IMR-90 (cell line): ENCODE measurements around the gene HNRNPU. TPM values are rescaled to one million over a fixed set of nuclear protein-coding genes. Genes with fewer than 3 reads are reported as not detected.

Source experiments
- ATAC-seq: fragments of 200-7000 bp; cut with Tn5 transposase; 2 replicates; pipeline ENCODE4 v1.9.1; 2020; ENCODE audit warnings: low read depth, mild to moderate bottlenecking, moderate library complexity
- BruUV-seq: library from RNA; stranded (reverse); fragments of 400-500 nt; replicated peaks from 2 replicates; lab custom pipeline; 2021; lab: Mats Ljungman, UMichigan
- CTCF ChIA-PET: fragments of 300-600 bp; formaldehyde crosslinking; extraction: SDS; loops from one replicate; lab custom pipeline; 2021; ENCODE audit warnings: antibody characterized with exemption; lab: Yijun Ruan, JAX
- POLR2A ChIA-PET: fragments of 300-600 bp; sonication (Branson Sonifier 250); formaldehyde crosslinking; loops from one replicate; lab custom pipeline; 2022; ENCODE audit warnings: antibody characterized with exemption; ENCODE audit not compliant: unreplicated experiment; lab: Charles Lee
- DNase-seq: peaks from one replicate; pipeline ENCODE4 v3.0.0; 2013
- H2AFZ ChIP-seq: replicated peaks from 2 replicates; pipeline ENCODE3; 2013; ENCODE audit warnings: low read length, mild to moderate bottlenecking; ENCODE audit not compliant: poor library complexity
- H2AK5ac ChIP-seq: 2 replicates; pipeline ENCODE4 v1.6.1; 2013; ENCODE audit warnings: low read depth, low read length, inconsistent platforms
- H2AK9ac ChIP-seq: replicated peaks from 2 replicates; pipeline ENCODE3; 2013; ENCODE audit warnings: mild to moderate bottlenecking, low read depth, low read length, moderate library complexity; ENCODE audit not compliant: poor library complexity
- H2BK120ac ChIP-seq: 2 replicates; pipeline ENCODE4 v1.6.1; 2013; ENCODE audit warnings: low read depth, low read length, inconsistent platforms
- H2BK15ac ChIP-seq: 3 replicates; pipeline ENCODE4 v1.6.1; 2013; ENCODE audit warnings: low read depth, low read length, inconsistent platforms
- H2BK20ac ChIP-seq: 2 replicates; pipeline ENCODE4 v1.6.1; 2013; ENCODE audit warnings: low read depth, mild to moderate bottlenecking, inconsistent platforms, low read length, moderate library complexity
- H2BK5ac ChIP-seq: 2 replicates; pipeline ENCODE4 v1.6.1; 2013; ENCODE audit warnings: mild to moderate bottlenecking, low read depth, low read length, inconsistent platforms; ENCODE audit not compliant: poor library complexity, severe bottlenecking
- H3K14ac ChIP-seq: replicated peaks from 2 replicates; pipeline ENCODE4 v1.6.1; 2013; ENCODE audit warnings: low read depth, low read length, inconsistent platforms
- H3K18ac ChIP-seq: 2 replicates; pipeline ENCODE4 v1.6.1; 2013; ENCODE audit warnings: low read depth, low read length, control low read depth
- H3K23ac ChIP-seq: 2 replicates; pipeline ENCODE4 v1.6.1; 2013; ENCODE audit warnings: low read depth, low read length, inconsistent platforms
- H3K27ac ChIP-seq: 2 replicates; pipeline ENCODE4 v1.5.1; 2013; ENCODE audit warnings: mild to moderate bottlenecking, control low read depth, low read length; ENCODE audit not compliant: insufficient read depth
- H3K27me3 ChIP-seq: 2 replicates; pipeline ENCODE4 v1.6.1; 2013; ENCODE audit warnings: low read length; ENCODE audit not compliant: control insufficient read depth, insufficient read depth
- H3K36me3 ChIP-seq: 2 replicates; pipeline ENCODE4 v1.6.1; 2013; ENCODE audit warnings: low read length, mixed read lengths; ENCODE audit not compliant: control insufficient read depth, insufficient read depth
- H3K4ac ChIP-seq: 2 replicates; pipeline ENCODE4 v1.6.1; 2013; ENCODE audit warnings: low read depth, low read length, inconsistent platforms
- H3K4me1 ChIP-seq: 2 replicates; pipeline ENCODE4 v1.6.1; 2013; ENCODE audit warnings: low read length, mixed read lengths; ENCODE audit not compliant: control insufficient read depth, insufficient read depth
- H3K4me2 ChIP-seq: 2 replicates; pipeline ENCODE4 v1.6.1; 2013; ENCODE audit warnings: low read depth, mild to moderate bottlenecking, control low read depth, low read length, moderate library complexity
- H3K4me3 ChIP-seq: 2 replicates; pipeline ENCODE4 v1.5.1; 2013; ENCODE audit warnings: low read depth, mild to moderate bottlenecking, control low read depth, low read length, moderate library complexity; ENCODE audit not compliant: insufficient read depth
- H3K56ac ChIP-seq: 2 replicates; pipeline ENCODE4 v1.6.1; 2013; ENCODE audit warnings: low read length, inconsistent platforms; ENCODE audit not compliant: insufficient read depth; ENCODE audit errors: extremely low read depth
- H3K79me1 ChIP-seq, 2 experiments: 2 replicates each; pipeline ENCODE4 v1.6.1; 2013; ENCODE audit warnings: low read length in 2 of 2, inconsistent platforms in 1 of 2, low read depth in 1 of 2
- H3K9ac ChIP-seq: 2 replicates; pipeline ENCODE4 v1.6.1; 2013; ENCODE audit warnings: low read depth, low read length, control low read depth
- H3K9me1 ChIP-seq: 2 replicates; pipeline ENCODE4 v1.6.1; 2013; ENCODE audit warnings: low read length, inconsistent platforms; ENCODE audit not compliant: insufficient read depth
- H3K9me3 ChIP-seq: 2 replicates; pipeline ENCODE4 v1.6.1; 2013; ENCODE audit warnings: low read length; ENCODE audit not compliant: control insufficient read depth, insufficient read depth
- H4K20me1 ChIP-seq: 2 replicates; pipeline ENCODE4 v1.6.1; 2013; ENCODE audit warnings: low read length, inconsistent platforms; ENCODE audit not compliant: insufficient read depth
- H4K5ac ChIP-seq: 2 replicates; pipeline ENCODE4 v1.6.1; 2013; ENCODE audit warnings: mild to moderate bottlenecking, low read depth, low read length, control low read depth
- H4K8ac ChIP-seq, 2 experiments: 2 replicates each; pipeline ENCODE4 v1.6.1; 2013; ENCODE audit warnings: low read depth in 2 of 2, low read length in 2 of 2, control low read depth in 1 of 2, inconsistent platforms in 1 of 2
- H4K91ac ChIP-seq: 2 replicates; pipeline ENCODE4 v1.6.1; 2013; ENCODE audit warnings: low read depth, low read length, inconsistent platforms; ENCODE audit not compliant: insufficient read depth
- CTCF ChIP-seq: conservative IDR thresholded peaks from 2 replicates; pipeline ENCODE4 v1.5.1; 2012; ENCODE audit warnings: mild to moderate bottlenecking, low read depth, low read length, improper control_type of control experiment
- MAZ ChIP-seq: IDR thresholded peaks from 2 replicates; pipeline ENCODE4 v1.6.1; 2012; ENCODE audit warnings: low read depth, mild to moderate bottlenecking, low read length, improper control_type of control experiment, moderate library complexity, borderline replicate concordance
- MXI1 ChIP-seq: IDR thresholded peaks from 2 replicates; pipeline ENCODE4 v1.6.1; 2012; ENCODE audit warnings: low read depth, mild to moderate bottlenecking, low read length, moderate library complexity, borderline replicate concordance
- NFE2L2 ChIP-seq: fragments of 150-350 bp; IDR thresholded peaks from 2 replicates; pipeline ENCODE4 v1.6.1; 2016; ENCODE audit warnings: low read depth, mild to moderate bottlenecking, low read length
- POLR2A ChIP-seq: IDR thresholded peaks from 2 replicates; pipeline ENCODE4 v1.6.1; 2012; ENCODE audit warnings: mild to moderate bottlenecking, low read depth, low read length
- RAD21 ChIP-seq: IDR thresholded peaks from 2 replicates; pipeline ENCODE4 v1.6.1; 2012; ENCODE audit warnings: low read length, improper control_type of control experiment
- RFX5 ChIP-seq: IDR thresholded peaks from 2 replicates; pipeline ENCODE4 v1.8.0; 2012; ENCODE audit warnings: low read depth, mild to moderate bottlenecking, low read length, moderate library complexity
- SMC3 ChIP-seq: fragments of 150-350 bp; IDR thresholded peaks from 2 replicates; pipeline ENCODE4 v1.6.1; 2016; ENCODE audit warnings: low read depth, mild to moderate bottlenecking, antibody characterized with exemption, low read length, moderate library complexity
- WGBS, 2 experiments: methylation state at CpG; one replicate each; pipeline versions ENCODE4 v1.1.5 to v1.1.7; 2013; ENCODE audit warnings: missing lambda C conversion rate in 2 of 2; ENCODE audit not compliant: insufficient read length in 1 of 2; ENCODE audit errors: extremely low coverage in 2 of 2; 5-methylcytosine and 5-hydroxymethylcytosine counted together
- dilution Hi-C: fragments of 300-500 bp; cut with HindIII; formaldehyde crosslinking; loops from one replicate; pipeline ENCODE4 v1.14.3; 2018; ENCODE audit warnings: low sequenced_read_pairs; ENCODE audit not compliant: unreplicated experiment
- in situ Hi-C: fragments of 300-500 bp; cut with MboI; formaldehyde crosslinking; loops from 3 replicates; pipeline ENCODE4 v1.14.3; 2019; ENCODE audit warnings: low sequenced_read_pairs, inconsistent platforms, mixed read lengths
- intact Hi-C: fragments of 100-400 bp; cut with micrococcal nuclease; formaldehyde crosslinking; loops from 2 replicates; pipeline ENCODE4 v1.10.0; 2022
- polyA plus RNA-seq, 3 experiments: library from polyadenylated mRNA; depleted of rRNA; stranded (reverse); fragments of >200 nt; gene quantifications; 2 replicates each; pipeline ENCODE4 v1.2.3, GENCODE V29; 2012; ENCODE audit warnings: low replicate concordance in 1 of 3
- total RNA-seq: library from RNA; depleted of rRNA; stranded (reverse); fragments of >200 nt; gene quantifications from 2 replicates; pipeline ENCODE4 v1.2.3, GENCODE V29; 2012

Gene HNRNPU
- total and polyA plus RNA-seq, 2 of the 4 experiments (the other 2 are of a cell fraction) = 151 to 169 TPM

DNA sequence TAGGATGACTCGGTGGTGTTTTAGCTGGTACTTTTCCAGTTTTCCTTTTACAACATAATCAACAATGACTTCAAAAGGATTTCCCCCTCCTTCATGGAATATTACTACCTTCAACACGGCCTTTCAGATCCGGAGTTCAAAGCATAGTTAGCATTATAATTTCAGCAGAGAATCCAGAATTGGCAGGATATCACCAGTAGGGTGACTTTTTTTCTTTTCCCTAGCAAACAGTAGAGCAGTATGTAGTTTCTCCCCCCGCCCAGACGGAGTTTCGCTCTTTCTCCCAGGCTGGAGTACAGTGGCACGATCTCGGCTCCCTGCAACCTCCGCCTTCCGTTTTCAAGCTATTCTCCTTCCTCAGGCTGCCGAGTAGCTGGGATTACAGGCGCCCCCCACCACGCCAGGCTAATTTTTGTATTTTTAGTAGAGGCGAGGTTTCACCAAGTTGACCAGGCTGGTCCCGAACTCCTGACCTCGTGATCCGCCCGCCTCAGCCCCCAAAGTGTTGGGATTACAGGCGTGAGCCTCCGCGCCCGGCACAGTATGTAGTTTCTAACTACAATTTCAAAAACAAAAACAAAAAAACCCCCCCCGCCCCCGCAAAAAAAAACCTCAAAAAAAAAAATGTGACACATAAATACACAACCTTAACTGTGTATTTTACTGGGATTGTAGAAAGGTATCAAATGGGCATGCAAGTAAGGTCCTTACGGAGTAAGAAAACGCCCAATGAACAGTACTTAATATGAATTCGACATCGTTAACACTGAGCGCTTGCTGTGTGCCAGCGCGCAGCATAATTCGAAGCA is 30.4 kb downstream of the HNRNPU start:
- Histone ChIP-seq H3K36me3 (peaks cover 2% of the 10 kb centered on the region), H3K79me1 (peaks cover 4 to 17% of the 10 kb centered on the region in 2 experiments; a peak in 3 of 4 replicates), H4K8ac (peak overlapping the region; percentile 61 to 97), H3K9me1 (peaks cover 2% of the 10 kb centered on the region), H3K9ac (peak overlapping the region; percentile 91), H3K4me2 (peak overlapping the region; percentile 87), H3K14ac (peak overlapping the region; percentile 94), H3K9me3 (no peaks in the 10 kb centered on the region), H3K27me3 (no peaks in the 10 kb centered on the region), H4K91ac (peak overlapping the region; percentile 95), H2BK20ac (no peak overlapping the region), H2BK5ac (peak overlapping the region; percentile 97), H3K18ac (peak overlapping the region; percentile 91), H3K4me1 (peaks cover 2% of the 10 kb centered on the region; the same call in 1 of the 2 replicates), H3K27ac (peak overlapping the region; percentile 97), H2AK5ac (peak overlapping the region; percentile 73), H4K5ac (peak overlapping the region; percentile 94), H2BK15ac (peak overlapping the region; percentile 30; the same call in 2 of the 3 replicates), H3K23ac (peak overlapping the region; percentile 91; the same call in 1 of the 2 replicates), H2BK120ac (peak overlapping the region; percentile 88), H3K4me3 (peak overlapping the region; percentile 68), H3K56ac (peak overlapping the region; percentile 99), H2AK9ac (no peak overlapping the region), H3K4ac (peak overlapping the region; percentile 97), H2AFZ (peak overlapping the region; percentile 81), H4K20me1 (peaks cover 7% of the 10 kb centered on the region)
- no TSS peak for BruUV-seq
- WGBS, 2 experiments = 0% methylated on average over 2 of the region's 32 CpGs; no CpG with 5 or more reads in 1 of the 2 experiments
- dilution Hi-C loops (no loop called here), intact Hi-C loops (loop anchor here (2.0 kb wide), 1 partner anchor 181 kb away; the partner anchor contains the start of gene DESI2), in situ Hi-C loops (loop anchor here (10.0 kb wide), 1 partner anchor 211 kb away; no protein-coding TSS in a partner anchor)
- peak; percentile 5; the same call in 1 of the 2 replicates for ATAC-seq
- DNase-seq = peak; percentile 69
- POLR2A ChIA-PET = no interaction called here
- CTCF ChIA-PET = interaction anchor here (0.6 to 1.0 kb wide), 5 partner anchors 13 to 1598 kb away, joined by 3 to 6 read pairs (median 4); no protein-coding TSS in a partner anchor
- no peak for TF ChIP-seq RFX5
- TF ChIP-seq NFE2L2 = peak; percentile 84; the same call in 1 of the 2 replicates
- TF ChIP-seq MAZ = peak; percentile 51; the same call in 1 of the 2 replicates
- 0 out of 2 replicates have a peak, but pooled peaks have one; percentile 6 for TF ChIP-seq SMC3
- TF ChIP-seq MXI1 = no peak
- no peak for TF ChIP-seq RAD21
- 0 out of 2 replicates have a peak, but pooled peaks have one; percentile 39 for TF ChIP-seq POLR2A
- peak; percentile 27; the same call in 1 of the 2 replicates for TF ChIP-seq CTCF
